Cerebellar cortex (tissue), 1 donor: ENCODE results near the gene GPR18.
"Not testable (repeated sequence)": the region's sequence is repeated elsewhere in the genome, so short reads cannot be mapped to it uniquely, and the experiment has no call there.

Source experiments
- DNase-seq: peaks from one replicate; pipeline ENCODE4 v3.0.0-alpha.2; 2015; ENCODE audit warnings: low spot score

The GPR18 gene

DNA sequence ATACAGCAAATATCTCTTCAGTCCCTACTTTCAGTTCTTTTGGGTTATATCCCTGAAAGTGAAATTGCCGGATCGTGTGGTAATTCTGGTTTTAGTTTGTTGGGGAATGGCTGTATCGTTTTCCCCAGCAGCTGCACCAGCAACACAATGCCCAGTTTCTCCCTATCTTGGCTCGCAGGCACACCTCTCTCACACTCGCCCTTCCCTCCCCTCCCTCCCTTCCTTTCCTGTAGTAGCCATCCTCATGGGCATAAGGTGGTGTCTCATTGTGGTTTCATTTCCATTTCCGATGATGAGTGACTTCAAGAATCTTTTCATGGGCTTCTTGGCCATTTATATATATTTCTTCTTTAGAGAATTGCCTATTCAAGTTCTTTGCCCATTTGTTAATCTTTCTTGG is 8.6 kb upstream of the GPR18 start:
- no peak for DNase-seq

- peak; percentile 67 for DNase-seq
Measured at GRCh38 chr13:99265821-99266426, 7.7 kb upstream of the GPR18 start.

GRCh38 chr13:99265162-99265800 is 7.1 kb upstream of the GPR18 start:
- peak; percentile 12 for DNase-seq

GRCh38 chr13:99264051-99264450 is 5.9 kb upstream of the GPR18 start:
- DNase-seq = no peak

DNA sequence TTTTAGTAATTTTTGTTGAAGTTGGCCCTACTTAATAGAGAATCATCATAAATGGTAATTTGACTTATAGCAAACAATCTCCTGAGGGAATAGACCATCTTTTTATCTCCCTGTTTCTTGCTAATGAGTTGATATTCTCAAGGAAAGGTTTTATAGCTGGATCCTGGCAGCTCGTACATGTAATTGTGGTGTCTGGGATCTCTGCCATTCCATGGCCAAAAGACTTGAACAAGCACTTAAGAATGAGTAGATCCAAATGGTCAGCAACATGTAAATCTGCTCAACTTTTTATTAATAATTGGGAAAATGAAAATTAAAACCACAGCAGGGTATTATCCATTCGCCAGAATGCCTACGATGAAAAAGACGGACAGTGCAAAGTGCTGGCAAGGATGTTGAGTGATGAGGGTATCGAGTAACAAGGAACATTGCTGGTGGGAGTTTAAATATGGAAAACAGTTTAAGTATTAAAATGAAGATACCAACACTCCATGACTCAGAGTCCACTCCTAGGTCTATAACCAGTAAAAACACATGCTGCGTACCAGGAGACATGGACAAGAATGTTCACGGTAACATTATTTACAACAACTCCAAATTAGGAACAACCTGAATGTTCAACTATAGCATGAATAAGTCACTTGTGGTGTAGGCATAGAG is 5.1 kb upstream of the GPR18 start:
- no peak for DNase-seq

DNA sequence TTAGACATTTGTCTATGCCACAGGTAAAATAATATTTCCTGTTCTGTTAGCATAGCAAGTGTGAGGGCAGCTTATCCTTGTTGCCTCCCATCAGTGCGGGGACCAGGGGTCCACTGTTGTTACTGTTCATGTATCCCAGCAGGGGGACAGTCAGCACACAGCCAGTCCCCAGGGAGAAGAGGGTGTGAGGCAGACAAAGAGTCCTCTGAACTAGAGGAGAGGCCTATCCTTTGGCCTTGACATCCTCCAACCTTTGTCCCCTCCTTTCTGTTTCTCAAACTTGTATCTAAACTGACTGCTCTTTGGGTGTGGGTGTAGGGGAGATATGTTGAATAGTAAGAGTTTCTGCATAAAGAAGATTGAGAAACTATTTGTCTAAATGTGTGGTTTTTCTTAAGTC is 2.9 kb upstream of the GPR18 start:
- no peak for DNase-seq

- DNase-seq = no peak
Measured at GRCh38 chr13:99260216-99260615, 2.0 kb upstream of the GPR18 start.

DNA sequence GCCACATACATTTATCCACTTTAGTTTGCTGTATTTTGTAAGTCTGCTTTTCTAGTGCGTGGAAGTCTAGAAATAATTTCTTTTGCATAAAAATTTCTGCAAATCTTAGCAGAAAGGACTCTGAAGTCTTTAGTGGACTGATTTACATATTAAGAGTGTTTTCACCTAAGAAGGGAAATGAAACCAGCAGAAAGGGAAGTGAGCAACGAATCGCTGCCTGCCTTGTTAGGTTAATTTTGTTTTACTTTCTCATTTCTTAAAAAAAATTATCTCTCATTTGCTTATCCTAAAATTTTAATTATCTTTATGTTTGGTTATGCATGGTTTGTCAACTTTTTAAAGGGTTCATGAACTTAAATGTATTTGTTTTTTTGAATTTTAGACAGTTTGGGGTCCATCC is 767 bp upstream of the GPR18 start:
- no peak for DNase-seq

- no peak for DNase-seq
Measured at GRCh38 chr13:99257291-99257690, 888 bp downstream of the GPR18 start.

GRCh38 chr13:99256709-99257108 is 1.5 kb downstream of the GPR18 start:
- no peak for DNase-seq

DNA sequence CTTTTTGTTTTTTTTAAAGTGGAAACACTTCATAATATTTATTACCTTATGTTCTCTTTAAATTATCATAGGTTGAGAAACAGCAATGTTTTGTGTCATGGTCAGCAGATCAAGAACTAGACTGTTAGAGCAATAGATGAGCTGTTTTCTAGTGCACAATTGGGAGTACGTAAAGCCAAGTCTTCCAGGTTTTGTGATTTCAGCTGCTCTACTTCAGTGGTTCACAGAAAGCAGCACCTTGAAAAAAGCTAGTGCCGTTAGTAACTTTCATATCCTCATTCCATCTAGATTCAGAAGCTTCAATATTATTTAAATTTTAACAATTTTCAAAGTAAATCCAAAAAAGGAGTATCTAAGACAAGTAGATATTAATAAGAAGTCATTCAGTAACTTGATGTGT is 1.9 kb downstream of the GPR18 start:
- no peak for DNase-seq

- no peak for DNase-seq
Measured at GRCh38 chr13:99255271-99255670, 2.9 kb downstream of the GPR18 start.

DNA sequence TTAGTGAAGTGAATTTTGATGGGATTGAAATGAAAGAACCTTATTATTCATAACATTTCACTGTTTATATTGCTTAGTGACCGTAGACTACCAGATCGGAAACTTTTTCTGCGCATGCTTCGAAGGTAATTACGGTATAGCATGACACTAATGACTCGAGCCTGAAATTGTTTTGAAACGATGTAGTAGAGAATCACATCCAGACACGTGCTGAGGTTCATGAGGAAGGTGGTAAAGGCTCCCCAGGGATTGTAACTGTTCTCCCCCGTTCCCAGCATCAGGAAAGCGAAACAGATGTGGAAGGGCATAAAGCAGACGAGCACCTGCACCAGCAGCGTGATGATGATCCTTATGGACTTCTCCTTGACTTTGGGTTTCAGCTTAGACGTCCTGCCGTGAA is 3.3 kb downstream of the GPR18 start:
- DNase-seq = no peak

DNA sequence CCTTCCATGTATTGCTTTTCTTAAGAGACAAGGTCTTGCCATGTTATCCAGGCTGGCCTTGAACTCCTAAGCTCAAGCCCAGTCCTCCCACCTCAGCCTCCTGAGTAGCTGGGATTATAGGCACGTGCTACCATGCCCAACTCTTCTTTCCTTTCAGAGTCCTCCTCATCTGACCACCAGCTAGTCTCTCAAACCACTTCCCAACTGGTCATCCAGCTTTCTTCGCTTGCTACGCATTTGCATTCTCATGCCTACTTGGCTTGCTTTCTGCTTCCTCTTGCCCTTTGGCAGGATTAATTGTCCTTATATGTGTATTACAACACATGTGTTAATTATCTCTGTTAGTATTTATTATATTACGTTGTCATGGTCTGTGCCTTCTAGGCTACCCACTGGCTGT is 6.3 kb downstream of the GPR18 start:
- DNase-seq = no peak

DNA sequence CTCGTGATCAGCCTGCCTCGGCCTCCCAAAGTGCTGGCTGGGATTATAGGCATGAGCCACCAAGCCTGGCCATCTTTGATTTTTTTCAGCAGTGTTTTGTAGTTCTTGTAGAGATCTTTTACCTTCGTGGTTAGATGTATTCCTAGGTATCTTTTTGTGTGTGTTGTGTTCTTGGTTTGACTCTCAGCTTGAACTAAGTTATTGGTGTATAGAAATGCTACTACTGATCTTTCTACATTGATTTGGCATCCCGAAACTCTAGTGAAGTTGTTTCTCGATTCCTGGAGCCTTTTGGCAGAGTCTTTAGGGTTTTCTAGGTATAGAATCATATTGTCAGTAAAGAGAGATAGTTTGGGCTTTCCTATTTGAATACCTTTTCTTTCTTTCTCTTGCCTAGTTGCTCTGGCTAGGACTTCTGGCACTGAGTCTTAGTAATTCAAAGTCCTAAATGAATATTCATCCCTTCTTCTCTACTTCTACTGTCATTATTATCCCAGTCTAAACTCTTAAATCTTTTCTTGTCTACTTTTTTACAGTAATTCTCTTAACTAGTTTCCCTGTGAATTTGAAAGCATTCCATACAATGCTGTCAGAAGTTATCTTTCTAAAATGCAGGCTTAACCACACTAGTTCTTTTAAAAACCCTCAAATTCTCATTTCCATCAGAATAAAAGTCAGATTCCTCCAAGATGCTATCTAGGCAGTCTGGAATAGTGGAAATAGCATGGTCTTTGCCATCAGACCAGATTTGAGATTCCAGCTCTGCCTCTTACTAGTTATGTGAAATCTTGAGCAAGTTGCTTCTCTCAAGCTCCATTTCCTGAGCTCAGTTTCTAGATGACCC is 7.0 kb downstream of the GPR18 start:
- DNase-seq = no peak

GRCh38 chr13:99249606-99250005 is 8.6 kb downstream of the GPR18 start:
- DNase-seq = not testable (repeated sequence)

GRCh38 chr13:99249178-99249577 is 9.0 kb downstream of the GPR18 start:
- DNase-seq = not testable (repeated sequence)

- DNase-seq = no peak
Measured at GRCh38 chr13:99246100-99246499, 12.1 kb downstream of the GPR18 start.

DNA sequence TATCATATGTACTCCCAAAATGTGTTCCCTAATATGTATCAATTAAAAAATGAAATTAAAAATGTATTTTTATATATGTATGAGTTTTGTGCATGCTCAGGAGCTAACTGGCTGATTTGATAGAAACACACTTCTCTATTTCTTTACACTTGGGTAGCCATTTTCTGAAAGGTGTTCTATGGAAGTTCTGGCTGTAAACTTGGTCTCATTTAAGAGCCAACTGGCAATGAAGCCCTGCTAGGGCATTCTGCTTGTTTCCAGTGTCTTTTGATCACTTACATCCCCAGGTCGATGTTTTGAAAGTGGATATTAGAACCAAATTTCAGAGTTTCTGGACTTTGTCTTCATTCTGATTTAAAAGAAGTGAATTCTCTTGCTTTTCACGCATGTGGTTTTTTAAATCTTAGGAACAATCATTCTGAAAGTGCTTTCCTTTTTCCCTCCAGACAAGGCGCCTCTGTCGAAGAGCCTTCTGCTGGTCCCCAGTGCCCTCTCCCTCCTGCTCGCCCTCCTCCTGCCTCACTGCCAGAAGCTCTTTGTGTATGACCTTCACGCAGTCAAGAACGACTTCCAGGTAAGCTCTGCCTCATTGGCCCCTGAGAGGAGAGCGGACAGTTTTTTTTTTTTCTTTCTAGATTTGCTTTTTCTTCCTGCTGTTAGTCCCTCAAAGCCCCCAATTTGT is 20.1 kb downstream of the GPR18 start:
- no peak for DNase-seq

DNA sequence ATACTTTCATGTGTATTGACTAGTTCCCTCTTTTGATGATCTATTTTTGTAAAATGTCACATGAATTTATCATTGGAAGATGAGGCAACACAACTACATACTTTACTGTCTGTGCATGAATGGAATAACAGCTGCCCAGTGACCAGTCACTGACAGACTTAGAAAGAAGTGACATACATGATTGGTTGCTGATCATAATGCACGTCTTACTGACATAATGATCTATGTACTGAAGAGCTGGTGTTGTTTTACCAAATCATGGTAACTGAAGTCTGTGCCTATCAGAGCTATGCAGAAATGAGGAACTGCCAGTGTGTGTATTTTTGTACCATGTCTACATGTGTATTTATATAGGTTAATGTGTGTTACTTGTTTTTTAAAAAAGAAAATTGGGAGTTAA is 26.5 kb downstream of the GPR18 start:
- no peak for DNase-seq

- DNase-seq = no peak
Measured at GRCh38 chr13:99230991-99231390, 27.2 kb downstream of the GPR18 start.

- not testable (repeated sequence) for DNase-seq
Measured at GRCh38 chr13:99230588-99230987, 27.6 kb downstream of the GPR18 start.
